Large intestine (tissue), 3 donors: Measurements from ENCODE around the gene SLC66A3. TPM values are rescaled to one million over a fixed set of nuclear protein-coding genes. Genes with fewer than 3 reads are reported as not detected.

Experiments used
- DNase-seq, 2 donors: peaks; one replicate each; pipeline versions ENCODE4 v3.0.0 to v3.0.0-alpha.2; 2013
- H3K27ac ChIP-seq: one replicate; pipeline ENCODE4 v1.5.1; 2013; ENCODE audit warnings: low read length
- H3K27me3 ChIP-seq: 2 replicates; pipeline ENCODE4 v1.6.1; 2013; ENCODE audit warnings: low read length; ENCODE audit not compliant: control insufficient read depth, insufficient read depth
- H3K36me3 ChIP-seq: 2 replicates; pipeline ENCODE4 v1.6.1; 2013; ENCODE audit warnings: low read length; ENCODE audit not compliant: control insufficient read depth, insufficient read depth
- H3K4me1 ChIP-seq: one replicate; pipeline ENCODE4 v1.6.1; 2013; ENCODE audit warnings: low read length; ENCODE audit not compliant: control insufficient read depth, insufficient read depth
- H3K4me3 ChIP-seq: one replicate; pipeline ENCODE4 v1.5.1; 2013; ENCODE audit warnings: low read length
- H3K9me3 ChIP-seq: one replicate; pipeline ENCODE4 v1.6.1; 2013; ENCODE audit warnings: mild to moderate bottlenecking, low read depth, low read length, moderate library complexity; ENCODE audit not compliant: control insufficient read depth
- WGBS: methylation state at CpG from one replicate; pipeline ENCODE4 v1.1.5; 2013; ENCODE audit warnings: low lambda C conversion rate; ENCODE audit not compliant: insufficient coverage; 5-methylcytosine and 5-hydroxymethylcytosine counted together
- polyA plus RNA-seq: library from polyadenylated mRNA; unstranded; fragments of 120-200 nt; gene quantifications from one replicate; pipeline ENCODE4 v1.2.1, GENCODE V29; 2013

Gene SLC66A3
- polyA plus RNA-seq, 1 donor: 13.3 TPM

DNA sequence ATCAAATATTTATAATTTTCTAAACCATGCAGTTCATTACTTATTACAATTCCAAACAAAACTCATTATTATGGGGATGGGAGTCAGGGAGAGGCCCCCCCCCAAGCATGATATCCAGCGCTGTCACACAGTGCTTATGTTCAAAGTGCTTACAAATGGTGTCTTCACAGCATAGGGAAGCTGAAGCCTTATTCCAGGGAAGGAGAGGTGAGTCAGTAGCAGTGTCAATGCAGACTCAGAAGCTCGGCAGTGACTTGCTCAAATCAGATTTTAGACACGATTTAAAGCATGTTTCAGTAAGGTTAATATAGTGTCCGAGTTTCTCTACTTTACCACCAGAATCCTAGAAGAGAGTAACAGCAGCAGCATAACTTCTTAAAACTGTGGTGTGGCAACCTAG is 24.6 kb downstream of the SLC66A3 start:
- Histone ChIP-seq H3K9me3 (no peaks in the 10 kb centered on the region), H3K27me3 (no peaks in the 10 kb centered on the region), H3K4me1 (no peaks in the 10 kb centered on the region), H3K4me3 (no peak overlapping the region), H3K36me3 (peaks cover 28% of the 10 kb centered on the region), H3K27ac (no peak overlapping the region)
- DNase-seq: no peak
- WGBS: 92% methylated on average over 2 of the region's 4 CpGs

DNA sequence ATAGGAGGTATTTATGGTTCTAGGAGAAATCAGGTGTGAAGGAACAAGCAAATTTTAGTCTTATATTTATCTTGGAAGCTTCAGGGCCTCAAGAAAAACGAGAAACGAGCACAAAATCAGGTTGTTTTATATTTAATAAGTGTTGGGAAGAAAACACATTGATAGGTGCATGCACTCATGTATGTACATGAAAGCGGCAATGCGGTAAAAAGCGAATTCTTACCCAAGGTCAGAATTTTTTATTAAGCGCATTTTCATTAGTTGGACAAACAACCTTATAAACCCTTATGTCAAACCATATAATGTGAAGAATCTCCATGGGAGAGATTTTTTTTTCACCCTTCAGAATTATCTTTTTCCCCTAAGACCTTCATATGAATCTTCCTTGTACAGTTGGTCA is 25.4 kb downstream of the SLC66A3 start:
- no peak overlapping the region for H3K27ac ChIP-seq
- 0% methylated on average over 1 of the region's 6 CpGs for WGBS
- H3K9me3 ChIP-seq: no peaks in the 10 kb centered on the region
- H3K4me3 ChIP-seq: no peak overlapping the region
- H3K4me1 ChIP-seq: no peaks in the 10 kb centered on the region
- H3K36me3 ChIP-seq: peaks cover 33% of the 10 kb centered on the region
- no peak for DNase-seq
- no peaks in the 10 kb centered on the region for H3K27me3 ChIP-seq

DNA sequence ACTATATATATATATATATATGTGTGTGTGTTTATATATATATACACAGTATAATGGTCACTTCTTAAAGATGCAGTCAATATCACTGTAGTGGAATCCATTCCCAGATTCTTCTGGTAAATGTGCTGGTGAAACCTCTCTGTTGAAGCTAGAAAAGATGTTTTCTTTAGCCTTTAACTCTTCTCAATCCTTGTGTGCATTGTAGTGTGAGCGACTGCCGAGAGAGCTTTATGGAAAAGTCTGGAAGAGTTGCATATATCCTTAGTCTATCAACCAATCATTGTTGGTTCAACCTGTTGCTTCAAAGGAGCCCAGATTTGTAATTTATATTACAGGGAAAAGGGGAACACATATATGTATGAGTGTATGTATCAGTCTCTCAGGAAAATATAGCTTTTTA is 27.7 kb downstream of the SLC66A3 start:
- WGBS: no CpG with 5 or more reads among the region's 2 CpGs
- Histone ChIP-seq H3K4me3 (no peak overlapping the region), H3K4me1 (no peaks in the 10 kb centered on the region), H3K27ac (no peak overlapping the region), H3K9me3 (no peaks in the 10 kb centered on the region), H3K27me3 (no peaks in the 10 kb centered on the region), H3K36me3 (peaks cover 44% of the 10 kb centered on the region)
- no peak for DNase-seq

DNA sequence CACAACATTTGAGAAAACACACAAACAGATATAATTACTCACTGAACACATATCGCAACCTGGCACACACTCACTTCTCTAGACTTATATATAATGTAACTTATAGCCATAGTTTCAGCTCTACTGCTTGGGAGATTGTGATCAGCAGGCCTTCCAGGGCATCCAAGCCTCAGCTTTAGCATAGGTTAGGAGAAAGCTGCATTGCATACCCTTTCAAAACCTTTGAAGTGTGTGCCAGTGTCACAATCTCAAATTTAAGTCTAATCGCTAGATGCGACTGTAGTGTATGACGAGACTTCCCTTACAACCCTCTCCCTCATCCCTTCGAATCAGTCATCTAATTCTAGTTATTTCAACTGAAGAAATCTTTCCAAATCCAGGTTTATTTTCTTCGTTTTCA is 30.9 kb downstream of the SLC66A3 start:
- Histone ChIP-seq H3K4me1 (no peaks in the 10 kb centered on the region), H3K36me3 (peaks cover 43% of the 10 kb centered on the region), H3K27ac (no peak overlapping the region), H3K9me3 (no peaks in the 10 kb centered on the region), H3K27me3 (no peaks in the 10 kb centered on the region), H3K4me3 (no peak overlapping the region)
- DNase-seq: no peak
- 100% methylated on average over 3 of the region's 6 CpGs for WGBS

DNA sequence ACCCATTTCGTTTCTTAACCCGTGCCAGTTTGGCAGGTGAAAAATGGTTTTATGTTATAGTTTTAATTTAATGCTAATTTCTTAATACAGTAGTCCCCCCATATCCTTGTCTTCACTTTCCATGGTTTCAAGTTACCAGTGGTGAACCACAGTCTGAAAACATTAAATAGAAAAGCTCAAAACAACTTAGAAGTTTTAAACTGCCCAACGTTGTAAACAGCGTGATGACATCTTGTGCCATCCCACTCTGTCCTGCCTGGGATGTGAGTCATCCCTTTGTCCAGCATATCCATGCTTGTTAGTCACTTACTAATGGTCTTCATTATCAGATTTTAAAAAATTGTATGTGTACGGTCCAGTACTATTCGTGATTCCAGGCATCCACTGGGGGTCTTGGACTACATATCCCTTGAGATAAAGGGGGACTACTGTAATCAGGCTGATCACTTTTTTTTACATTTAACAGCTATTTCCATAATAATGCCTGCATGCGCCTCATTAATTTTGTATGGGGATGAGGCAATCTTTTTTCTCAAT is 31.9 kb downstream of the SLC66A3 start:
- H3K4me1 ChIP-seq: no peaks in the 10 kb centered on the region
- no peak for DNase-seq
- no peaks in the 10 kb centered on the region for H3K27me3 ChIP-seq
- H3K9me3 ChIP-seq: no peaks in the 10 kb centered on the region
- H3K27ac ChIP-seq: no peak overlapping the region
- 100% methylated on average over 5 of the region's 7 CpGs for WGBS
- no peak overlapping the region for H3K4me3 ChIP-seq
- H3K36me3 ChIP-seq: peaks cover 39% of the 10 kb centered on the region

DNA sequence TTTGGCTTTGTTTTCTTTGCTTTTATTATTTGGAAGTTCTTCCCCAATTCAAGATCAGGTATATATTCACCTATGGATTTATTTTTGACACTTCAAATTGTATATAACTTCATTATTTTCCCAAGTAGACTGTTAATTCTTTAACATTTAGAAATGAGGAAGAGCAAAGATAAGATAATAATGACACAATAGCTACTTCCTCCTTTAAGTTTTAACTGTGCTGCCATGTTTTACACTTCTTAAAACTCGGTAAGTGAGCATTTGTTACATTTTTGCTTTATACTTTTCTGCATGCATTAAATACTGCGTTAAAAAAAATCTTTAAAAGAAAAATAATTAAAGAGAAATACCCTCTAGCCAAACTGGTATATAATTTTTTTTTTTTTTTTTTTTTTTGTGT is 32.5 kb downstream of the SLC66A3 start:
- no peak for DNase-seq
- WGBS: 100% methylated on average over 1 of the region's 2 CpGs
- H3K4me1 ChIP-seq: no peaks in the 10 kb centered on the region
- H3K27me3 ChIP-seq: no peaks in the 10 kb centered on the region
- H3K4me3 ChIP-seq: no peak overlapping the region
- peaks cover 45% of the 10 kb centered on the region for H3K36me3 ChIP-seq
- no peaks in the 10 kb centered on the region for H3K9me3 ChIP-seq
- H3K27ac ChIP-seq: no peak overlapping the region

DNA sequence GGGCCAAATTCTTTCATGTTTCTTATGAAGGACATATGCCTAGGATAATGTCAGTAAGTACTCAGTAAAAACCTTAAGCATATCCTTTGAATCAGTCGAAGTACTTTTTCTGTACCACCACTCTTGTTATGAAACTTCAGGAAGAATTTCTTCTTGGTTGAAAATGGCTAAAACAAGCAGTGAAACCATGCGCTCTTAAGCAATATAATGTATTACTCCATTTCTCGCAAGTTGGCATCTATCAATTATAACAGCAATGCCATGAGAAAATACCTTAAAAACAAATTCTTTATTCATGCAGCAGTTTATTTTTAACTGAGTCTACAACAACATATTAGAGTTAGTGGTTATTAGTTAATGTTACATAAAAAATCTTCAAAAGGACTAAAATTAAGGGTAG is 41.0 kb downstream of the SLC66A3 start:
- WGBS: 100% methylated on average over 2 of the region's 3 CpGs
- no peak for DNase-seq
- Histone ChIP-seq H3K4me3 (no peak overlapping the region), H3K36me3 (peaks cover 57% of the 10 kb centered on the region), H3K27me3 (no peaks in the 10 kb centered on the region), H3K27ac (no peak overlapping the region), H3K9me3 (no peaks in the 10 kb centered on the region), H3K4me1 (no peaks in the 10 kb centered on the region)

DNA sequence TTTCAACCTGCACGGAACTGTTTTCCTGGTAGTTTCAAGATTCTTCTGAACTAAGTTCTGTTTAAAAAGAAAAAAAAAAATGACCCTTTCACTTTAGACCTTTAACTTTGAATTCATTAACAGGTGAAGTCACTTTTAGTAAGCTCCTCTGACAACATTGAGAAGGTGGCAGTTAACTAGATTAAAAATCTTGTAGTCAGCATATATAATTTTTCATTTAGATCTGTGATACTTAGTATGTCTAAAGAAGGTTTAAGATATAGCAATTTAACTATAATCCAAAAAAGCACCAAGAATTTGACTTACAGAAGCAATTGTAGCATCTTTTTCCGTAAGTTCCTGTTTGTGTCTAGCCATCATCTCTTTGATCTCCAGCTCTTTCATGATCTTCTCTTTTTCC is 45.4 kb downstream of the SLC66A3 start:
- 97% methylated on average over 2 of the region's 2 CpGs for WGBS

DNA sequence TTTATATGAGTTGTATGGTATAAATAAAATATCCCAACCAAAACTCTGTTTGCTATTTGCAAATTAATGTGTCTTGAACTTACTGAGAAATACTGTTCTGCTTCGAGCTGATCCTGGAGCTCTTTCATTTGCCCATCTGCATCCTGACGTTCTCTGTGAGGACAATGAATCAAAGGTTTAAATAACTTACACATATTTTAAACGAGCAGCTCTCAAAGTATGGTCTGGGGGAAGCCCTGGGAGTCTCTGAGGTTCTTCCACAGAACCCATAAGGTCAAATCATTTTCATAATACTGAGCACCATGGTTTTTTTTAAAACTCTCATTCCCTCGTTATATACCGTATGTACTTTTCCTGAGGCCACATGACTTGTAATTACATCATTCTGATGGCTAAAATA is 46.7 kb downstream of the SLC66A3 start:
- Histone ChIP-seq H3K36me3 (peaks cover 47% of the 10 kb centered on the region), H3K27ac (no peak overlapping the region), H3K9me3 (no peaks in the 10 kb centered on the region), H3K4me3 (no peak overlapping the region), H3K27me3 (no peaks in the 10 kb centered on the region), H3K4me1 (no peaks in the 10 kb centered on the region)
- DNase-seq: no peak
- 92% methylated on average over 4 of the region's 5 CpGs for WGBS

More for the DNA sequence above, 45.4 kb downstream of the SLC66A3 start:
- Histone ChIP-seq H3K27ac (no peak overlapping the region), H3K36me3 (peaks cover 47% of the 10 kb centered on the region), H3K27me3 (no peaks in the 10 kb centered on the region), H3K4me1 (no peaks in the 10 kb centered on the region), H3K4me3 (no peak overlapping the region), H3K9me3 (no peaks in the 10 kb centered on the region)
- DNase-seq: no peak

DNA sequence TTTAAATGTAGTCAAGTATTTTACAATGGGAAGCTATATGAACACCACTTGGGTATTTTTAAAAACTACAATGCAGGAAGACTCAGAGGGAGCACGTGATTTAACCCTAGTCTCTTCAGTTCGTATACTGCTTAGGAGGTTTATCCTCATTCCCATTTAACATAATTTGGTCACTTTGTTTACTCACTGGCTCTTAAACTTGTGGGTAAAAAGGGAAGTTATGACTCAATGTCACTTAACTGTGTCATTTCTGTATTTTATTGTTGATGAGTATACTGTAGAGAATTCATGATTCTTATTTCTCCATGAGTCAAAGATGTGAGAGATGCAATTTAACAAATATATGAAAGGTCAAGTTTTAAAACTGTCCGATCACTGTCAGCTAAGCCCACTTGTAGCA is 48.2 kb downstream of the SLC66A3 start:
- H3K27ac ChIP-seq: no peak overlapping the region
- DNase-seq: no peak
- WGBS: no CpG with 5 or more reads among the region's 3 CpGs
- no peaks in the 10 kb centered on the region for H3K27me3 ChIP-seq
- no peak overlapping the region for H3K4me3 ChIP-seq
- no peaks in the 10 kb centered on the region for H3K4me1 ChIP-seq
- peaks cover 48% of the 10 kb centered on the region for H3K36me3 ChIP-seq
- no peaks in the 10 kb centered on the region for H3K9me3 ChIP-seq

DNA sequence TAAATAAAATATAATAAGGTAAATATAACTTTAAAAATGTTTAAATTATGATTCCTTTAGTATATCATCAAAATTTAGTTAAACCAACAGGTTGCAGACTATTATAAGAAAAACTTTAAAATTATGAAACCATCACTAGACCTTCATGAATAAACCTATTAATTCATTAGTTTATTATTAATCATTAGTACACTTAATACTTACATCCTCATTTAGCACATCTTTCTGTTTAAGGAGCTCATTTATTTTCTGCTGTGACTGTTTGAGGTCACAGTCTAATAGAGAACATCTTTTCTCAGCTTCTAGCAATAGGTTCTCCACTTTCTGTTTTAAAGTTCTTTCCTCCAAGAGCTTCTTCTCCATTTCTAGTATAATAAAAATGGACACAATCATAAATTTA is 52.8 kb downstream of the SLC66A3 start:
- H3K27ac ChIP-seq: no peak overlapping the region
- H3K4me1 ChIP-seq: no peaks in the 10 kb centered on the region
- no peaks in the 10 kb centered on the region for H3K27me3 ChIP-seq
- H3K9me3 ChIP-seq: no peaks in the 10 kb centered on the region
- no peak for DNase-seq
- H3K36me3 ChIP-seq: peaks cover 44% of the 10 kb centered on the region
- no peak overlapping the region for H3K4me3 ChIP-seq
